Endothelial cell (in vitro differentiated cells): ENCODE results near the gene RFX7. TPM values are rescaled to one million over a fixed set of nuclear protein-coding genes. Genes with fewer than 3 reads are reported as not detected.
"Not testable (repeated sequence)": the region's sequence is repeated elsewhere in the genome, so short reads cannot be mapped to it uniquely, and the experiment has no call there.

Experiments
- DNase-seq: peaks from one replicate; pipeline ENCODE4 v3.0.0; 2021; ENCODE audit warnings: low spot score
- H3K27ac Mint-ChIP-seq: one replicate; pipeline ENCODE4 v1.8.0; 2021; ENCODE audit warnings: mixed read lengths, inconsistent platforms; ENCODE audit not compliant: unreplicated experiment
- H3K27me3 Mint-ChIP-seq: one replicate; pipeline ENCODE4 v1.8.0; 2021; ENCODE audit warnings: mild to moderate bottlenecking, moderate library complexity, mixed read lengths, inconsistent platforms; ENCODE audit not compliant: unreplicated experiment
- H3K36me3 Mint-ChIP-seq: one replicate; pipeline ENCODE4 v1.8.0; 2021; ENCODE audit warnings: mild to moderate bottlenecking, low read depth, mixed read lengths, inconsistent platforms; ENCODE audit not compliant: unreplicated experiment
- H3K4me1 Mint-ChIP-seq: one replicate; pipeline ENCODE4 v1.8.0; 2021; ENCODE audit warnings: mild to moderate bottlenecking, mixed read lengths, inconsistent platforms; ENCODE audit not compliant: unreplicated experiment
- H3K4me3 Mint-ChIP-seq: one replicate; pipeline ENCODE4 v1.8.0; 2021; ENCODE audit warnings: mild to moderate bottlenecking, mixed read lengths, inconsistent platforms; ENCODE audit not compliant: unreplicated experiment
- H3K9me3 Mint-ChIP-seq: one replicate; pipeline ENCODE4 v1.8.0; 2021; ENCODE audit warnings: mixed read lengths, inconsistent platforms; ENCODE audit not compliant: unreplicated experiment
- total RNA-seq: library from RNA; stranded (reverse); fragmentation: NEBNext Ultra II Directional; extraction: Animal tissue kit (Norgen Biotek cat#: 25700); gene quantifications from one replicate; pipeline ENCODE4 v1.2.1, GENCODE V29; 2021; ENCODE audit not compliant: unreplicated experiment
- TF ChIP-seq, protein P1 (sequence below): fragments of 200-600 bp; sonication (generic); IDR thresholded peaks from one replicate; pipeline ENCODE4 v1.5.0; 2021; ENCODE audit warnings: antibody characterized with exemption; ENCODE audit not compliant: unreplicated experiment

RFX7 gene
- total RNA-seq, 1 donor from 2014 or later, result 37.7 TPM

DNA sequence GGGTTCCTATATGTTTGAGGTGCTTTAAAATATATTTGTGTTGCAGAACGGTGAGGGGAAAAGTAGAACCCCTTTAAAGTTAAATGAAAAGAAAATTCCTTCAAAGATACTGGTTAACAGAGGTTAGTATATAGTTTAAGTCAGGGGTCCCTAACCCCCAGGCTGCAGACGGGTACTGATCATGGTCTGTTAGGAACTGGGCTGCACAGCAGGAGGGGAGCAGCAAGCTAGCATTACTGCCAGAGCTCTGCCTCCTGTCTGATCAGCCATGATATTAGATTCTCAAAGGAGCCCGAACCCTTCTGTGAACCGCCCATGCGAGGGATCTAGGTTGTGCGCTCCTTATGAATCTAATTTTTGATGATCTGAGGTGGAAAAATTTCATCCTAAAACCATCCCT lies 37.5 kb upstream of the RFX7 start:
- no peak for DNase-seq
- Mint-ChIP-seq H3K27ac (no peak overlapping the region), H3K9me3 (no peaks in the 10 kb centered on the region)

DNA sequence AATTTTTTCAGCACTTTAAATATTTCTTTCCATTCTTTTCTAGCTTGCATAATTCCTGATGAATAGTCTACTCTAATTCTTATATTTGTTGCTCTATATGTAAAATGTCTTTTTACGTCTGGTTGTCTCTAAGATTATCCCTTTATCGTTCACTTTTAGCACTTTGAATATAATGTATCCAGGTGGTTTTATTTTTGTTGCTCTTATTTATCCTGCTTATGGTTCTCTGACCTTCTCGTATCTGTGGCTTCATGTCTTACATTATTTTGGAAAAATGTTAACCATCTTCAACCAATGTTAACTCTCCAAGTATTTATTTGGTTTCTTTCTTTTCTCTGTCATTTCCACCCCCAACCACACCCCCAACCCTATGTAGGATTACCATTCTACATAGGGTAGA lies 30.0 kb upstream of the RFX7 start:
- DNase-seq, result no peak
- Mint-ChIP-seq H3K36me3 (no peaks in the 10 kb centered on the region), H3K9me3 (no peaks in the 10 kb centered on the region), H3K4me1 (no peaks in the 10 kb centered on the region), H3K4me3 (no peak overlapping the region), H3K27me3 (peaks cover 2% of the 10 kb centered on the region), H3K27ac (no peak overlapping the region)
- TF ChIP-seq, protein P1, sequence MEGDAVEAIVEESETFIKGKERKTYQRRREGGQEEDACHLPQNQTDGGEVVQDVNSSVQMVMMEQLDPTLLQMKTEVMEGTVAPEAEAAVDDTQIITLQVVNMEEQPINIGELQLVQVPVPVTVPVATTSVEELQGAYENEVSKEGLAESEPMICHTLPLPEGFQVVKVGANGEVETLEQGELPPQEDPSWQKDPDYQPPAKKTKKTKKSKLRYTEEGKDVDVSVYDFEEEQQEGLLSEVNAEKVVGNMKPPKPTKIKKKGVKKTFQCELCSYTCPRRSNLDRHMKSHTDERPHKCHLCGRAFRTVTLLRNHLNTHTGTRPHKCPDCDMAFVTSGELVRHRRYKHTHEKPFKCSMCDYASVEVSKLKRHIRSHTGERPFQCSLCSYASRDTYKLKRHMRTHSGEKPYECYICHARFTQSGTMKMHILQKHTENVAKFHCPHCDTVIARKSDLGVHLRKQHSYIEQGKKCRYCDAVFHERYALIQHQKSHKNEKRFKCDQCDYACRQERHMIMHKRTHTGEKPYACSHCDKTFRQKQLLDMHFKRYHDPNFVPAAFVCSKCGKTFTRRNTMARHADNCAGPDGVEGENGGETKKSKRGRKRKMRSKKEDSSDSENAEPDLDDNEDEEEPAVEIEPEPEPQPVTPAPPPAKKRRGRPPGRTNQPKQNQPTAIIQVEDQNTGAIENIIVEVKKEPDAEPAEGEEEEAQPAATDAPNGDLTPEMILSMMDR, result no peak

More for the DNA sequence above, 37.5 kb upstream of the RFX7 start:
- Mint-ChIP-seq H3K4me1 (no peaks in the 10 kb centered on the region), H3K4me3 (no peak overlapping the region), H3K36me3 (no peaks in the 10 kb centered on the region), H3K27me3 (peaks cover 4% of the 10 kb centered on the region)
- TF ChIP-seq, protein P1, result no peak

DNA sequence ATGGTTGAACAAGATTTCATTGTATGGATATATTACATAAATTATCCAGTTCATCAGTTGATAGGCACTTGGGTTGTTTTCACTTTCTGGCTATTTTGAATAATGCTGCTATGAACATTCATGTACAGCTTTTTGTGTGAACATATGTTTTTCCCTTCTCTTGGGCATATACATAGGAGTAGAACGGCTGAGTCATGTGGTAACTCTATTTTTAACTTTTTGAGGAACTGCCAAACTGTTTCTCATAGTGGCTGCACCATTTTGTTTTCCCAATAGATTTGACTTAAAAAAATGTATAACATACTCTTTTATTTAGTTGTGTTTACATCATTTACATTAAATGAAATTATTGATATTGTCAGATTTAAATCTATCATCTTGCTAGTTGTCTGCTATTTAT lies 28.8 kb upstream of the RFX7 start:
- no peak for DNase-seq
- peaks cover 4% of the 10 kb centered on the region for H3K27me3 Mint-ChIP-seq
- no peak overlapping the region for H3K27ac Mint-ChIP-seq
- H3K36me3 Mint-ChIP-seq, result no peaks in the 10 kb centered on the region
- no peak overlapping the region for H3K4me3 Mint-ChIP-seq
- TF ChIP-seq, protein P1, result no peak
- H3K4me1 Mint-ChIP-seq, result no peaks in the 10 kb centered on the region
- no peaks in the 10 kb centered on the region for H3K9me3 Mint-ChIP-seq

DNA sequence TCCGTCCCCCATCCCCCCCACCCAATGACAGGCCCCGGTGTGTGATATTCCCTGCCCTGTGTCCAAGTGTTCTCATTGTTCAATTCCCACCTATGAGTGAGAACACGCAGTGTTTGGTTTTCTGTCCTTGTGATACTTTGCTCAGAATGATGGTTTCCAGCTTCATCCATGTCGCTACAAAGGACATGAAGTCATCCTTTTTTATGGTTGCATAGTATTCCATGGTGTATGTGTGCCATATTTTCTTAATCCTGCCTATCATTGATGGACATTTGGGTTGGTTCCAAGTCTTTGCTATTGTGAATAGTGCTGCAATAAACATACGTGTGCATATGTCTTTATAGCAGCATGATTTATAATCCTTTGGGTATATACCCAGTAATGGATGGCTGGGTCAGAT lies 22.8 kb upstream of the RFX7 start:
- H3K4me3 Mint-ChIP-seq, H3K4me1 Mint-ChIP-seq, H3K36me3 Mint-ChIP-seq, H3K27me3 Mint-ChIP-seq, DNase-seq, H3K9me3 Mint-ChIP-seq, H3K27ac Mint-ChIP-seq: not testable (repeated sequence)

DNA sequence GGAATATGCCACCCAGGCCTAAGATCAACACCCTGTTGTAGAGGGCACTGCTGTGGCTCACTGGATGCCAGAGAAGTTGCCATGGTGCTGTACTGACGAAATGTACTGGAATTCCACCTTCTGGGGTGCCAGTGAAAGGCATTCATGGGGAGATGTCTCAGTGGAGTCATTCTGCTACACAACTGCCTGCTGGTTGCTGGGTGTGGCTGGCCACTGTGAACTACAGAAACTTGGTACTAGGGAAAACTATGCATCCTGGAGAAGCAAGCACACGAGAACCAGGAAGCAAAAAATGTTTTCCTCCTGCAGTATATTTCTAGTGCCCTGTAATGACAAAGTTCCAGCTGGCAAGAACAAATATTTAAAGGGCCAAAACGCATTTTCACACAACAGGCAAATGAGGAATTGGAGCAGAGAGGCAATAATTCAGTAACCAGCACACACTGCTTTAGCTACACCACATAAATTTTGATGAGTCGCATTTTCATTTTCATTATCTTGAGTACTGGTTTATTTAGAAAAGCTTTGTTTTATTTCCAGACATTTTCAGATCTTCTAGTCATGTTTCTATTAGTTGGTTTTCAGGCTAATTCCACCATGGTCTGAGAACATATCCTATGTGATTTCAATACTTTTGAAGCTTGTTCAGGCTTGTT lies 18.3 kb upstream of the RFX7 start:
- H3K4me1 Mint-ChIP-seq, result no peaks in the 10 kb centered on the region
- TF ChIP-seq, protein P1, result no peak
- no peak overlapping the region for H3K4me3 Mint-ChIP-seq
- H3K27ac Mint-ChIP-seq, result no peak overlapping the region
- no peak for DNase-seq
- no peaks in the 10 kb centered on the region for H3K36me3 Mint-ChIP-seq
- H3K9me3 Mint-ChIP-seq, result no peaks in the 10 kb centered on the region
- no peaks in the 10 kb centered on the region for H3K27me3 Mint-ChIP-seq

DNA sequence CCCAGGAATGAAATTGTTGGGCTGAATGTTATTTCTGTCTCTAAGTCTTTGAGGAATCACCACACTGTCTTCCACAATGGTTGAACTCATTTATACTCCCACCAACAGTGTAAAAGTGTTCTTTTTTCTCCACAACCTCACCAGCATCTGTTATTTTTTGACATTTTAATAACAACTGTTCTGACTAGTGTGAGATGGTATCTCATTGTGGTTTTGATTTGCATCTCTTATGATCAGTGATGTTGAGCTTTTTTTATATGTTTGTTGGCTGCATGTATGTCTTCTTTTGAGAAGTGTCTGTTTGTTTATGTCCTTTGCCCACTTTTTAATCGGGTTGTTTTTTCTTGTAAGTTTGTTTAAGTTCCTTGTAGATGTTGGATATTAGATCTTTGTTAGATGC lies 13.6 kb upstream of the RFX7 start:
- not testable (repeated sequence) for DNase-seq, H3K27ac Mint-ChIP-seq, H3K36me3 Mint-ChIP-seq, H3K4me3 Mint-ChIP-seq, H3K9me3 Mint-ChIP-seq, H3K27me3 Mint-ChIP-seq, H3K4me1 Mint-ChIP-seq
